CD4-positive, alpha-beta T cell treated with Interleukin-15 for 1 hour (primary cell): ENCODE results near the gene ACYP2.
"Not testable (repeated sequence)": the region's sequence is repeated elsewhere in the genome, so short reads cannot be mapped to it uniquely, and the experiment has no call there.

ENCODE experiments used
- DNase-seq: peaks from one replicate; pipeline ENCODE4 v3.0.0-alpha.2; 2020

Gene ACYP2

GRCh38 chr2:54228945-54229344, 113.5 kb downstream of the ACYP2 start:
- no peak for DNase-seq

- no peak for DNase-seq
Measured at GRCh38 chr2:54233832-54234649, 118.6 kb downstream of the ACYP2 start.

GRCh38 chr2:54237428-54237827, 122.0 kb downstream of the ACYP2 start:
- no peak for DNase-seq

GRCh38 chr2:54239427-54239826, 124.0 kb downstream of the ACYP2 start:
- no peak for DNase-seq

GRCh38 chr2:54240515-54241469, 125.4 kb downstream of the ACYP2 start:
- DNase-seq: no peak

GRCh38 chr2:54247115-54247514, 131.7 kb downstream of the ACYP2 start:
- no peak for DNase-seq

- no peak for DNase-seq
Measured at GRCh38 chr2:54249629-54250028, 134.2 kb downstream of the ACYP2 start.

- no peak for DNase-seq
Measured at GRCh38 chr2:54254180-54254579, 138.8 kb downstream of the ACYP2 start.

GRCh38 chr2:54255230-54256090, 140.0 kb downstream of the ACYP2 start:
- no peak for DNase-seq

GRCh38 chr2:54256091-54256694, 140.8 kb downstream of the ACYP2 start, which contains the start of gene TSPYL6:
TSS of gene TSPYL6 (minus strand) at chr2:54256229. CDS start at chr2:54256151, 78 bp downstream.
- no peak for DNase-seq

- no peak for DNase-seq
Measured at GRCh38 chr2:54258166-54258565, 142.8 kb downstream of the ACYP2 start.

- no peak for DNase-seq
Measured at GRCh38 chr2:54259413-54260240, 144.2 kb downstream of the ACYP2 start.

GRCh38 chr2:54260241-54260595, 144.8 kb downstream of the ACYP2 start:
- DNase-seq: no peak

GRCh38 chr2:54261537-54261936, 146.1 kb downstream of the ACYP2 start:
- DNase-seq: no peak

GRCh38 chr2:54262015-54262765, 146.8 kb downstream of the ACYP2 start:
- no peak for DNase-seq

GRCh38 chr2:54265081-54265480, 149.7 kb downstream of the ACYP2 start:
- not testable (repeated sequence) for DNase-seq

- DNase-seq: no peak
Measured at GRCh38 chr2:54267577-54267976, 152.2 kb downstream of the ACYP2 start.

GRCh38 chr2:54271189-54271588, 155.8 kb downstream of the ACYP2 start:
- no peak for DNase-seq

GRCh38 chr2:54271843-54272627, 156.6 kb downstream of the ACYP2 start:
- no peak for DNase-seq

GRCh38 chr2:54274781-54275242, 159.4 kb downstream of the ACYP2 start:
- DNase-seq: no peak
